ENCODE measurements around the gene OR12D1. TPM values are rescaled to one million over a fixed set of nuclear protein-coding genes. Genes with fewer than 3 reads are reported as not detected.

OR12D1 gene
- total RNA-seq (2022; extraction: Qiagen RNA extraction) = not detected in 5 replicates

DNA sequence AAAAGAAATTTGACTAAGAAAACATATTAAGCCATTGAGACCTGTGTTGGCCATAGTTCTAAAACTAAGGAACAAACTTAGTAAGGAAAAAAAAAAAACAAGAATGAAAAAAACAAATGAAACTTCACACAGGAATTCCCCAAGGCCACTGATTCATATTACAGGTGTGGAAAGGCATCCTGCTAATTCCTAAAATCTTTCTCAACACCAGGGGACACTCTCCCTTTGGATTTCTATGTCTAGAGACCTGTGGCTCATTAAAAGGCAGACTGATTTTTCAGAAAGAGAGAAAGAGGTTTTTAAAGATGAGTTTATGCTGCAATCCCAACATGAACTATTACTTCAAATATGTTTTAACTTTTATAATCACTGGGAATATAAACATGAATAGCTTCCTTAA is at the start of gene OR12D1:
OR12D1 (plus strand) TSS at position 341 of the 400 bp plus-strand sequence.

DNA sequence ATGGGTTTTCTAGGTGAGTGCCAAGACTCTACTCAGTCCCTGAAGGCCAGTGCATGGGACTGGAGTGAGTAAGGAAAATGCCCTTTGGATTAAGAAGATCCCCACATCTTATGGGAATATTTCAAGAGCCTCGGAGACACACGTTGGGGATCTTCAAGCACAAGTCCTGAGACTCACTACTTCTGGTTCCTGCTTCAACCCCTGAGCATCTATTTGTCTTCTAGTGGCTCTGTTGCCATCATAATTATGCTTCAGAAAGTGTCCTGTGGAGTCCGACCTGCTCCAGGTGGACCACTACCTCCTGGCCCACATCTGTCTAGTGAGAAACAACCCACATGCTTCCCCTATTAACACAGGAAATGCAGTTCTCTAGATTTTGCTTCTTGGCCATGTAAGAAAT is 46.0 kb upstream of the OR12D1 start, which contains the start of gene OR5V1:
OR5V1 (minus strand) TSS at position 101 of the 400 bp plus-strand sequence. CDS start 12,670 bp downstream, outside the sequence.

DNA sequence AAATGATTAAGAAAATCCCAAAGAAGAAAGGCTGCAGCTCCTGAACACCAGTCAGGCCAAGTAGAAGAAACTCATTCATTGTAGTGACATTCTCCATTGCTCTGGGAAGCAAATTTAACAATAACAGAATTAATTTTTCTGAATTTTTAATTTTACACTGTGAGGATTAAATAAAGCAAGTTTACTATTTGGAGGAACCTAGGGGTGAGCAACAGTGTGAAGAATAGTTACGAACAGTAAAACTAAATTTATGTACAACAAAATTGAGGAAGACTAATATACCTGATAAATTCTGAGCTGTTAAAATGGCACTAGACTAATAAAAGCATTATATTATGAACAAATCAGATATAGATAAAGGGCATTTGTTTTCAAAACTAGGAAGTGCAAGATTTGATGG is 39.5 kb upstream of the OR12D1 start, which contains the start of gene OR12D3:
OR12D3 (minus strand) TSS at position 101 of the 400 bp plus-strand sequence; CDS start at position 97, 4 bp downstream.

DNA sequence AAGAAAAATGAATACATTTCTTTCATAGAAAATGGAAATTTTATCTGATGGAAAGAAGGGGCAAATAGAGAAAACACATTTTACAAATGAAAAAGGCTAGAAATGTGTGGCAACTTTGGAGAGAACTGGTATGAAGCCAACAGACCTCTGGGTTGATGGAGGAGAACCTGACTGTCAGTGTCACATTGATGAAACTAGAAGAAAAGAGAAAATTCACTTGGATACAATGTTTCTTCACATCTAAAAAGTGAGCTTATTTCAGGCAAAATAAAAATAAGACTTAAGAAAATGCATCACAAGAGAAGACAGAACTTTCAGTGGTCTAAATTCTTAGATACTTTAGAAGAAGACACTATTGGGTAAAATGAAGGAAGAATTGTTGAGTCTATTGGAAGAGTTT is 19.4 kb upstream of the OR12D1 start, which contains the start of gene OR12D2:
OR12D2 (plus strand) TSS at position 301 of the 400 bp plus-strand sequence. CDS start 1,069 bp downstream, outside the sequence.

DNA sequence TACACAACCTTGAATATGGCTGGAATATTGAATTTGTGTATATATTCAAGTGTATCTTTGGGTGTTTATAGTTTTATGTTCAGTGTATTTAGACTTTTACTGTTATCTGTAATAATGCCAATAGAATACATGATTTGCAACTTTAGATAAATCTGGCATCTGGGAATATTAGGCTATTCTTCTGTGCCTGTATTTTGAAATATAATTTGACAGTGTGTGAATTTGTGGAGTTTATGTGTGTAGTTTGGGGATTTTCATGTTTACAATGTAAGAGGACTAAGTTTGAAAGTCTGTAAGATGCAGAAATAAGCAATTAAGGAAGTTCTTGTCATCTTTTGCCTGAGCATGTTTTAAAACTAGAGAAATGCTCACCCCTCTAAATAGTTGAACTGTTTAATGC is 24.3 kb downstream of the OR12D1 start, which contains the start of gene OR10C1:
OR10C1 (plus strand) TSS at position 301 of the 400 bp plus-strand sequence. CDS start 710 bp downstream, outside the sequence.

DNA sequence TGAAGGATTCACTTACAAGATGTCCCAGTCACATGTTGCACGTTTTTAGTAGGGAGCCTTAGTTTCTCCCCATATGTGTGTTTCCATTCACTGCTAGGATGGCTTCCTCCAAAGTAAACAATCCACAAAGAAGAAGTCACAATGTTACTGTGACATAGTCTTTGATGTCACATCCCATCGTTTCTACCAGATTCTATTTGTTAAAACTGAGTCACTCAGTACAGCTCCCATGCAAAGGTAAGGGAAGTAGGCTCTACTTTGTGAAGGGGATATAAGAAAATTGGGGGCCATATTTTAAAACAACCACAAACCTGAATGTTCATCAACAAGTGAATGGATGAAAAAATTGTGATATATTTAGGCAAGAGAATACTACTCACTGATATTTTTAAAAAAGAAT is 42.2 kb downstream of the OR12D1 start, which contains the start of the genes OR11A1 and OR2H1:
OR11A1 (minus strand) TSS at position 101 of the 400 bp plus-strand sequence. CDS start 29,430 bp downstream, outside the sequence.
OR2H1 (plus strand) TSS at position 185 of the 400 bp plus-strand sequence. CDS start 4,615 bp downstream, outside the sequence.

Other genes with a start within 250 kb of the OR12D1 start
- not detected in 5 replicates for gene OR2J2, start 244.0 kb upstream of the OR12D1 start, total RNA-seq (2022; extraction: Qiagen RNA extraction)
- not detected in 5 replicates for gene OR14J1, start 113.2 kb upstream of the OR12D1 start, total RNA-seq (2022; extraction: Qiagen RNA extraction)
- gene OR5V1, start 46.1 kb upstream of the OR12D1 start, total RNA-seq (2022; extraction: Qiagen RNA extraction) = not detected in 5 replicates
- not detected in 5 replicates for gene OR12D3, start 39.6 kb upstream of the OR12D1 start, total RNA-seq (2022; extraction: Qiagen RNA extraction)
- not detected in 5 replicates for gene OR12D2, start 19.3 kb upstream of the OR12D1 start, total RNA-seq (2022; extraction: Qiagen RNA extraction)
- gene OR10C1, start 24.4 kb downstream of the OR12D1 start, total RNA-seq (2022; extraction: Qiagen RNA extraction) = not detected in 5 replicates
- gene OR11A1, start 42.1 kb downstream of the OR12D1 start, total RNA-seq (2022; extraction: Qiagen RNA extraction) = not detected in 5 replicates
- not detected in 5 replicates for gene OR2H1, start 42.2 kb downstream of the OR12D1 start, total RNA-seq (2022; extraction: Qiagen RNA extraction)
- not detected in 5 replicates for gene MAS1L, start 73.0 kb downstream of the OR12D1 start, total RNA-seq (2022; extraction: Qiagen RNA extraction)
- gene UBD, start 144.8 kb downstream of the OR12D1 start, total RNA-seq (2022; extraction: Qiagen RNA extraction) = 0.27 to 0.65 TPM (median 0.61 TPM) in 5 replicates
- not detected in 5 replicates for gene OR2H2, start 170.2 kb downstream of the OR12D1 start, total RNA-seq (2022; extraction: Qiagen RNA extraction)
- 2.4 to 5.9 TPM (median 4.3 TPM) in 5 replicates for gene GABBR1, start 218.3 kb downstream of the OR12D1 start, total RNA-seq (2022; extraction: Qiagen RNA extraction)
- not detected in 5 replicates for gene MOG, start 242.2 kb downstream of the OR12D1 start, total RNA-seq (2022; extraction: Qiagen RNA extraction)

Measured in A549 treated with dexamethasone at 1 μM for 4 hours (cell line).